OCI-LY7 (cell line): ENCODE results near the gene KIF25. TPM values are rescaled to one million over a fixed set of nuclear protein-coding genes. Genes with fewer than 3 reads are reported as not detected.
"Not testable (repeated sequence)": the region's sequence is repeated elsewhere in the genome, so short reads cannot be mapped to it uniquely, and the experiment has no call there.

Experiments
- BruUV-seq: library from RNA; stranded (reverse); fragments of 400-500 nt; replicated peaks from 2 replicates; lab custom pipeline; 2021; lab: Mats Ljungman, UMichigan
- CTCF ChIA-PET: fragments of 300-600 bp; sonication (Branson Sonifier 250); formaldehyde crosslinking; loops from one replicate; lab custom pipeline; 2022; ENCODE audit warnings: antibody characterized with exemption; ENCODE audit not compliant: unreplicated experiment; lab: Charles Lee
- POLR2A ChIA-PET: fragments of 300-600 bp; sonication (Branson Sonifier 250); formaldehyde crosslinking; loops from one replicate; lab custom pipeline; 2022; ENCODE audit warnings: antibody characterized with exemption; lab: Charles Lee
- DNase-seq: peaks from one replicate; pipeline ENCODE4 v3.0.0-alpha.2; 2015; ENCODE audit warnings: low spot score
- H2AFZ ChIP-seq: fragments of 200-600 bp; sonication (generic), shearing (Covaris generic); 2 replicates; pipeline ENCODE4 v1.6.1; 2014; ENCODE audit warnings: mild to moderate bottlenecking, antibody characterized with exemption, low read length, moderate library complexity
- H3K27ac ChIP-seq: fragments of 200-600 bp; sonication (generic); 2 replicates; pipeline ENCODE4 v1.5.1; 2014; ENCODE audit warnings: mixed run types, low read depth, mild to moderate bottlenecking, moderate library complexity, low read length, inconsistent platforms; ENCODE audit not compliant: poor library complexity, severe bottlenecking
- H3K36me3 ChIP-seq: fragments of 200-600 bp; sonication (generic); 2 replicates; pipeline ENCODE4 v1.6.1; 2014; ENCODE audit warnings: mild to moderate bottlenecking, antibody characterized with exemption, low read length, moderate library complexity, mixed read lengths; ENCODE audit not compliant: insufficient read depth
- H3K4me1 ChIP-seq: fragments of 200-600 bp; sonication (generic); 2 replicates; pipeline ENCODE4 v1.5.1; 2014; ENCODE audit warnings: mild to moderate bottlenecking, low read length; ENCODE audit not compliant: insufficient read depth, poor library complexity, severe bottlenecking
- H3K4me2 ChIP-seq: fragments of 200-600 bp; sonication (generic); 2 replicates; pipeline ENCODE4 v1.6.1; 2014; ENCODE audit warnings: mild to moderate bottlenecking, low read length
- H3K4me3 ChIP-seq: fragments of 200-600 bp; sonication (generic); 2 replicates; pipeline ENCODE4 v1.5.1; 2014; ENCODE audit warnings: mild to moderate bottlenecking, low read depth, low read length; ENCODE audit not compliant: poor library complexity, severe bottlenecking
- H3K79me2 ChIP-seq: fragments of 200-600 bp; sonication (generic); 2 replicates; pipeline ENCODE4 v1.6.1; 2016; ENCODE audit warnings: low read depth, mild to moderate bottlenecking, low read length, moderate library complexity, mixed read lengths; ENCODE audit not compliant: insufficient read depth
- H3K9me2 ChIP-seq: fragments of 200-600 bp; sonication (generic); 2 replicates; pipeline ENCODE4 v1.6.1; 2016; ENCODE audit warnings: mild to moderate bottlenecking, low read length, mixed read lengths; ENCODE audit not compliant: insufficient read depth
- H3K9me3 ChIP-seq: fragments of 200-600 bp; sonication (generic); 2 replicates; pipeline ENCODE4 v1.6.1; 2014; ENCODE audit warnings: mild to moderate bottlenecking, mixed run types, low read length, mixed read lengths
- H4K20me1 ChIP-seq: fragments of 200-600 bp; sonication (generic); 2 replicates; pipeline ENCODE4 v1.6.1; 2014; ENCODE audit warnings: mild to moderate bottlenecking, antibody characterized with exemption, low read length, moderate library complexity, mixed read lengths; ENCODE audit not compliant: insufficient read depth
- EZH2phosphoT487 ChIP-seq: fragments of 200-600 bp; sonication (generic); IDR thresholded peaks from 2 replicates; pipeline ENCODE4 v1.6.1; 2018; ENCODE audit warnings: low read depth, borderline replicate concordance, mild to moderate bottlenecking, mixed run types, antibody characterized with exemption, low read length, moderate library complexity, mixed read lengths
- intact Hi-C: fragments of 100-400 bp; cut with micrococcal nuclease; formaldehyde crosslinking; loops from one replicate; pipeline ENCODE4 v1.10.0; 2022; ENCODE audit not compliant: unreplicated experiment
- total RNA-seq, 2 experiments: library from RNA; depleted of rRNA in 1 of 2; stranded (reverse); fragments of >200 nt in 1 of 2; shearing (Covaris generic) in 1 of 2; gene quantifications; 2 replicates each; pipeline ENCODE4 v1.2.3, GENCODE V29; 2014 to 2022
- TF ChIP-seq, protein P1 (sequence below): fragments of 200-600 bp; sonication (generic); conservative IDR thresholded peaks from 2 replicates; pipeline ENCODE4 v1.5.1; 2014; ENCODE audit warnings: mild to moderate bottlenecking, antibody characterized with exemption, low read length, moderate library complexity, mixed read lengths

KIF25 gene
- total RNA-seq, 2 experiments from 2014 or later: not detected

DNA sequence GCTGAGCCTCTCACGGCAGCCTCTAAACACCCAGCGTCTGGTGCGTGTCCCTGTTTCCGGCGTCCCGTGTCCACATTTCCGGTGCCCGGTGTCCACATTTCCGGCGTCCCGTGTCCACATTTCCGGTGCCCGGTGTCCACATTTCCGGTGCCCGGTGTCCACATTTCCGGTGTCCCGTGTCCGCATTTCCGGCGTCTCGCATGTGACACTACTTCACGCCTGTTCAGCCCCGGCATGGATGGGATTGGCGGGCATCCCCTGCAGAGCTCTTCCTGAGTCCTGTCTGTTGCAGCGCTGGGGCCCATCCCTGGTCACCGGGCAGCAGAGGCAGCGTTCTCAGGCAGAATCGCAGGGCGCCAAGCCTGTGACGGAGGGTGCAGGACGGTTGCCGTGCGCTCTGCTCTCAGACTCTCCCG lies 78.3 kb downstream of the KIF25 start:
- intact Hi-C loops: no loop called here
- CTCF ChIA-PET: no interaction called here
- TF ChIP-seq, protein P1, sequence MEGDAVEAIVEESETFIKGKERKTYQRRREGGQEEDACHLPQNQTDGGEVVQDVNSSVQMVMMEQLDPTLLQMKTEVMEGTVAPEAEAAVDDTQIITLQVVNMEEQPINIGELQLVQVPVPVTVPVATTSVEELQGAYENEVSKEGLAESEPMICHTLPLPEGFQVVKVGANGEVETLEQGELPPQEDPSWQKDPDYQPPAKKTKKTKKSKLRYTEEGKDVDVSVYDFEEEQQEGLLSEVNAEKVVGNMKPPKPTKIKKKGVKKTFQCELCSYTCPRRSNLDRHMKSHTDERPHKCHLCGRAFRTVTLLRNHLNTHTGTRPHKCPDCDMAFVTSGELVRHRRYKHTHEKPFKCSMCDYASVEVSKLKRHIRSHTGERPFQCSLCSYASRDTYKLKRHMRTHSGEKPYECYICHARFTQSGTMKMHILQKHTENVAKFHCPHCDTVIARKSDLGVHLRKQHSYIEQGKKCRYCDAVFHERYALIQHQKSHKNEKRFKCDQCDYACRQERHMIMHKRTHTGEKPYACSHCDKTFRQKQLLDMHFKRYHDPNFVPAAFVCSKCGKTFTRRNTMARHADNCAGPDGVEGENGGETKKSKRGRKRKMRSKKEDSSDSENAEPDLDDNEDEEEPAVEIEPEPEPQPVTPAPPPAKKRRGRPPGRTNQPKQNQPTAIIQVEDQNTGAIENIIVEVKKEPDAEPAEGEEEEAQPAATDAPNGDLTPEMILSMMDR: no peak
- TF ChIP-seq EZH2phosphoT487: no peak
- H3K27ac ChIP-seq: no peak overlapping the region
- no peaks in the 10 kb centered on the region for H4K20me1 ChIP-seq
- H3K79me2 ChIP-seq: no peaks in the 10 kb centered on the region
- no peaks in the 10 kb centered on the region for H3K36me3 ChIP-seq
- DNase-seq: no peak
- no peaks in the 10 kb centered on the region for H3K9me2 ChIP-seq
- H2AFZ ChIP-seq: no peak overlapping the region
- H3K4me2 ChIP-seq: no peak overlapping the region
- POLR2A ChIA-PET: no interaction called here
- no TSS peak for BruUV-seq
- no peak overlapping the region for H3K4me3 ChIP-seq
- H3K9me3 ChIP-seq: no peaks in the 10 kb centered on the region
- H3K4me1 ChIP-seq: no peaks in the 10 kb centered on the region

DNA sequence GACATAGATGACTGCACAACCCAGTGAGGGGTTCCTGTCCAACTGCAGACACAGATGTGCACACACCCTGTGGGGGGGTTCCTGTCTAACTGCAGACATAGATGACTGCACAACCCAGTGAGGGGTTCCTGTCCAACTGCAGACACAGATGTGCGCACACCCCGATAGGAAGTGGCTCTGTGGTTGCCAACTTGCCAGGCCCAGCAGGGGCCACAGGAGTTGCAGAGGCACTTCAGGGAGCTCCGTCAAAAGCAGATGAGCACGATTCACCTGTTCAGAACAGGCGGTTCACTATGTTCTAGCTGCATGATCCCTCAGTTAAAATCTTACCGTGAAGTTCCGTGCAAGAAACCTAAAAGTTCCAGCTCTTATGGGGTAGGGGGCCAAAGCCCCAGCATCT lies 79.9 kb downstream of the KIF25 start:
- H3K9me2 ChIP-seq, H3K9me3 ChIP-seq, CTCF ChIA-PET, H3K27ac ChIP-seq, H3K4me3 ChIP-seq, H3K4me1 ChIP-seq, H3K79me2 ChIP-seq, H4K20me1 ChIP-seq, DNase-seq, intact Hi-C loops, H3K36me3 ChIP-seq, BruUV-seq, H3K4me2 ChIP-seq, POLR2A ChIA-PET, H2AFZ ChIP-seq: not testable (repeated sequence)

DNA sequence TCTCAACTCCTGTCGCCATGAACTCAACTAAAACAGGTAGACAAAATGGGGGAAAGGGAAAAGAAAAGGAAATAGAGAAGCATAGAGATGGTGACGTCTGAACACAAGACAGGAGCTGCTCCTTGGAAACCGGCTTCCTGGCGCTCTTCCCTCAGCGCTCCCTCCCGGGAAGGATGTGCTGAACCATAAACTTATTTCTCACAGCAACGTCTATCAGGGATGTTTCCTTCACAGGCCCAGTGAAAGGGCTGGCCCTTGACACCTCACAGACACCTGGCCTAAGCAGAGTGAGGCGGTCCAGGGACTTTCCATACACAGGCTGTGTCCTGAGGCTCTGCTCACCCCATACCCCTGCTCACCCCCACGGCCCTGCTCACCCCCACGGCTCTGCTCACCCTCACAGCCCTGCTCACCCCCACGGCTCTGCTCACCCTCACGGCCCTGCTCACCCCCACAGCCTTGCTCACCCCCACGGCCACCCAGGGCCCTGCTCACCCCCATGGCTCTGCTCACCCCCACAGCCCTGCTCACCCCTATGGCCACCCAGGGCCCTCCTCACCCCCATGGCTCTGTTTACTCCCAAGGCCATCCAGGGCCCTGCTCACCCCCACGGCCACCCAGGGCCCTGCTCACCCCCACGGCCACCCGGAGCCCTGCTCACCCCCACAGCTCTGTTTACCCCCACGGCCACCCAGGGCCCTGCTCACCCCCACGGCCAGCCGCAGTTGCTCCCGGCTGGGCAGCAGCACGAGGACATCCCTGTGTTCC lies 80.9 kb downstream of the KIF25 start:
- Histone ChIP-seq H2AFZ (no peak overlapping the region), H3K4me3 (no peak overlapping the region), H3K9me3 (no peaks in the 10 kb centered on the region), H3K4me1 (no peaks in the 10 kb centered on the region), H3K27ac (no peak overlapping the region), H3K79me2 (no peaks in the 10 kb centered on the region), H3K9me2 (no peaks in the 10 kb centered on the region), H4K20me1 (no peaks in the 10 kb centered on the region), H3K4me2 (no peak overlapping the region), H3K36me3 (no peaks in the 10 kb centered on the region)
- DNase-seq: no peak
- CTCF ChIA-PET: no interaction called here
- no TSS peak for BruUV-seq
- TF ChIP-seq, protein P1: no peak
- TF ChIP-seq EZH2phosphoT487: no peak
- intact Hi-C loops: no loop called here
- POLR2A ChIA-PET: no interaction called here
